ENCODE results near the gene CLASP1.
"Not testable (repeated sequence)": the region's sequence is repeated elsewhere in the genome, so short reads cannot be mapped to it uniquely, and the experiment has no call there.

Gene CLASP1

GRCh38 chr2:121418494-121419058 is 230.7 kb downstream of the CLASP1 start:
- no peak for DNase-seq (ENCODE audit: low read depth)

- no peak for DNase-seq (ENCODE audit: low read depth)
Measured at GRCh38 chr2:121417826-121418225, 231.4 kb downstream of the CLASP1 start.

GRCh38 chr2:121415727-121416126 is 233.5 kb downstream of the CLASP1 start:
- DNase-seq (ENCODE audit: low read depth) = no peak

GRCh38 chr2:121412349-121412748 is 236.9 kb downstream of the CLASP1 start:
- DNase-seq (ENCODE audit: low read depth) = no peak

- DNase-seq (ENCODE audit: low read depth) = no peak
Measured at GRCh38 chr2:121409966-121410365, 239.3 kb downstream of the CLASP1 start.

GRCh38 chr2:121409388-121409787 is 239.9 kb downstream of the CLASP1 start:
- no peak for DNase-seq (ENCODE audit: low read depth)

GRCh38 chr2:121408641-121409040 is 240.6 kb downstream of the CLASP1 start:
- peak; percentile 57 for DNase-seq (ENCODE audit: low read depth)

GRCh38 chr2:121405233-121405632 is 244.0 kb downstream of the CLASP1 start:
- DNase-seq (ENCODE audit: low read depth) = no peak

GRCh38 chr2:121400201-121400600 is 249.1 kb downstream of the CLASP1 start:
- DNase-seq (ENCODE audit: low read depth) = no peak

GRCh38 chr2:121398853-121399252 is 250.4 kb downstream of the CLASP1 start:
- DNase-seq (ENCODE audit: low read depth) = peak; percentile 47

- no peak for DNase-seq (ENCODE audit: low read depth)
Measured at GRCh38 chr2:121390082-121390692, 259.1 kb downstream of the CLASP1 start.

- peak; percentile 25 for DNase-seq (ENCODE audit: low read depth)
Measured at GRCh38 chr2:121388371-121388770, 260.9 kb downstream of the CLASP1 start.

- DNase-seq (ENCODE audit: low read depth) = peak; percentile 52
Measured at GRCh38 chr2:121387591-121388325, 261.5 kb downstream of the CLASP1 start.

GRCh38 chr2:121386707-121387106 is 262.6 kb downstream of the CLASP1 start:
- peak; percentile 84 for DNase-seq (ENCODE audit: low read depth)

GRCh38 chr2:121386102-121386501 is 263.2 kb downstream of the CLASP1 start:
- no peak for DNase-seq (ENCODE audit: low read depth)

- DNase-seq (ENCODE audit: low read depth) = no peak
Measured at GRCh38 chr2:121382744-121383143, 266.5 kb downstream of the CLASP1 start.

GRCh38 chr2:121377646-121378045 is 271.6 kb downstream of the CLASP1 start:
- DNase-seq (ENCODE audit: low read depth) = peak; percentile 42

GRCh38 chr2:121376535-121377250 is 272.6 kb downstream of the CLASP1 start:
- DNase-seq (ENCODE audit: low read depth) = peak; percentile 64

GRCh38 chr2:121375621-121376159 is 273.6 kb downstream of the CLASP1 start:
- peak; percentile 59 for DNase-seq (ENCODE audit: low read depth)

GRCh38 chr2:121374412-121375075 is 274.7 kb downstream of the CLASP1 start:
- DNase-seq (ENCODE audit: low read depth) = not testable (repeated sequence)

- DNase-seq (ENCODE audit: low read depth) = no peak
Measured at GRCh38 chr2:121372721-121373353, 276.4 kb downstream of the CLASP1 start.

Data from amniotic epithelial cell (primary cell).